VCaP (cell line): ENCODE measurements around the gene HEYL.

Experiments used
- H3K27ac ChIP-seq: fragments of 450-650 bp; 2 replicates; pipeline ENCODE4 v1.5.1; 2017
- CTCF ChIP-seq: fragments of 450-650 bp; conservative IDR thresholded peaks from 2 replicates; pipeline ENCODE4 v1.5.1; 2017; ENCODE audit warnings: mild to moderate bottlenecking, moderate library complexity

The HEYL gene

GRCh38 chr1:39649636-39650185 lies 10.3 kb upstream of the HEYL start:
- TF ChIP-seq CTCF, result no peak

GRCh38 chr1:39648496-39648895 lies 9.1 kb upstream of the HEYL start:
- no peak overlapping the region for H3K27ac ChIP-seq
- no peak for TF ChIP-seq CTCF

More at GRCh38 chr1:39649636-39650185, 10.3 kb upstream of the HEYL start:
- no peak overlapping the region for H3K27ac ChIP-seq

GRCh38 chr1:39647247-39647646 lies 7.8 kb upstream of the HEYL start:
- no peak for TF ChIP-seq CTCF
- H3K27ac ChIP-seq, result no peak overlapping the region

- no peak for TF ChIP-seq CTCF
- H3K27ac ChIP-seq, result no peak overlapping the region
Observed at GRCh38 chr1:39646232-39647081, 7.0 kb upstream of the HEYL start.

GRCh38 chr1:39645411-39646043 lies 6.1 kb upstream of the HEYL start:
- TF ChIP-seq CTCF, result no peak
- no peak overlapping the region for H3K27ac ChIP-seq

- H3K27ac ChIP-seq, result no peak overlapping the region
- no peak for TF ChIP-seq CTCF
Observed at GRCh38 chr1:39643705-39644104, 4.3 kb upstream of the HEYL start.

- TF ChIP-seq CTCF, result no peak
- no peak overlapping the region for H3K27ac ChIP-seq
Observed at GRCh38 chr1:39642796-39643195, 3.4 kb upstream of the HEYL start.
